Activated CD4-positive, alpha-beta T cell treated with anti-CD3 and anti-CD28 coated beads, Interleukin-2, amount 10 ng/mL, durations not matched to agents 24 days and 14 days (primary cell): ENCODE data around the gene JAGN1. TPM values are rescaled to one million over a fixed set of nuclear protein-coding genes. Genes with fewer than 3 reads are reported as not detected.

Source experiments
- total RNA-seq: library from RNA; stranded (reverse); gene quantifications from 2 replicates; pipeline ENCODE4 v1.2.3, GENCODE V29; 2022

Gene JAGN1
- total RNA-seq, 1 donor from 2014 or later: 39.5 TPM

Other genes with a start within 250 kb of the JAGN1 start
- gene MTMR14, start 241.1 kb upstream of the JAGN1 start, total RNA-seq: 42.6 and 43.4 TPM in 2 replicates
- 0.17 TPM in 1 of 2 replicates, not detected in the other for gene CPNE9, start 186.8 kb upstream of the JAGN1 start, total RNA-seq
- gene BRPF1, start 158.9 kb upstream of the JAGN1 start, total RNA-seq: 41.7 and 45.3 TPM in 2 replicates
- 37.0 and 41.1 TPM in 2 replicates for gene OGG1, start 140.7 kb upstream of the JAGN1 start, total RNA-seq
- gene CAMK1, start 120.7 kb upstream of the JAGN1 start, total RNA-seq: 81.0 and 83.7 TPM in 2 replicates
- 63.4 and 64.6 TPM in 2 replicates for gene TADA3, start 98.1 kb upstream of the JAGN1 start, total RNA-seq
- gene ARPC4, start 97.5 kb upstream of the JAGN1 start, total RNA-seq: 263 and 267 TPM in 2 replicates
- 33.2 and 37.7 TPM in 2 replicates for gene TTLL3, start 80.3 kb upstream of the JAGN1 start, total RNA-seq
- gene RPUSD3, start 46.6 kb upstream of the JAGN1 start, total RNA-seq: 84.3 and 85.7 TPM in 2 replicates
- gene CIDEC, start 10.4 kb upstream of the JAGN1 start, total RNA-seq: not detected in 2 replicates
- gene IL17RE, start 12.2 kb downstream of the JAGN1 start, total RNA-seq: 1.1 TPM in 2 replicates
- gene IL17RC, start 26.5 kb downstream of the JAGN1 start, total RNA-seq: 0.28 and 0.42 TPM in 2 replicates
- 22.7 and 23.4 TPM in 2 replicates for gene CRELD1, start 43.2 kb downstream of the JAGN1 start, total RNA-seq
- gene PRRT3, start 61.8 kb downstream of the JAGN1 start, total RNA-seq: 11.8 and 13.5 TPM in 2 replicates
- 41.4 and 42.1 TPM in 2 replicates for gene EMC3, start 96.2 kb downstream of the JAGN1 start, total RNA-seq
- gene FANCD2, start 135.8 kb downstream of the JAGN1 start, total RNA-seq: 71.4 and 73.8 TPM in 2 replicates
- gene FANCD2OS, start 217.6 kb downstream of the JAGN1 start, total RNA-seq: not detected in 2 replicates
- gene BRK1, start 225.1 kb downstream of the JAGN1 start, total RNA-seq: 98.8 and 99.6 TPM in 2 replicates